ENCODE results near the gene EEF1A2. TPM values are rescaled to one million over a fixed set of nuclear protein-coding genes. Genes with fewer than 3 reads are reported as not detected.

The EEF1A2 gene
- total and polyA plus RNA-seq, 2 of the 4 experiments (the other 2 are of a cell fraction) = 1.3 to 4.6 TPM

DNA sequence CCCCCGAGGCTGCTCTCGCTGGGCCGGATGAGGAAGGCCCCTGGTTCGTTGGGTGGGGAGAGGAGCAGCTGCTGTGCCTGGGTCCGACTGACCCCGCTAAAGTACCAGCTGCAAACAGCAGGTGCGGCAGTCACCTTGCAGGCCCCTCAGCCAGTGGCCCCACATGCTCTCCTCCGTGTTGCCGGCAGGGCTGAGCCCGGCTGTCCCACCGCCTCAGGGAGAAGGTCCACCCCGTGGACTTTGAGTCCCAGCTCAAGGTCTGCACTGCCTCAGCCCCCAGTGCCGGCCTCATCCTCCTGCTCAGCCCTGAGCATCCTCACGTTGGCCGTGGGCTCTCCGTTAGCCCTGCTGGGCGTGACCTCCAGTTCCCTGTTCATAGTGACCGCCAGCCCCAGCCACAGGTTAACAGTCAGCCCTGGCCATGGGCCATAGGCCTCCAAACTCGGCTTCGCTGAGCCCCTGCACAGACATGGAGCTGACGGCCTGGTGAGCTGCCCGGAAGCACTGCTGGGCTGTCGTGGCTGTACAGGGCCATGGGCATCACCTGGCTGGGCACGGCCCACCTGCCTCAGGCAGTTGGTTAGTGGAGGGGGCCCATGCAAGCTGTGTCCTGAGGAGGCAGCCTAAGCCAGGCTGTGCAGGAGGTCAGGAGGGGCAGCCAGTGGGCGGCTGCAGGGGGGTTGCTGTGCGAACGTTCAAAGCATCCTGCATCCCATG lies 45.5 kb upstream of the EEF1A2 start:
- Histone ChIP-seq H3K79me1 (ENCODE audit: low read depth in 1 of 2, low read length in 2 of 2) (no peaks in the 10 kb centered on the region), H3K27me3 (ENCODE audit: control insufficient read depth, insufficient read depth, low read length) (peaks cover 35% of the 10 kb centered on the region), H3K18ac (ENCODE audit: low read depth, low read length) (no peak overlapping the region), H2BK120ac (ENCODE audit: low read depth, low read length) (no peak overlapping the region), H2BK15ac (ENCODE audit: low read depth, low read length) (no peak overlapping the region), H3K27ac (ENCODE audit: insufficient read depth, low read length) (no peak overlapping the region), H4K20me1 (ENCODE audit: insufficient read depth, low read length) (no peaks in the 10 kb centered on the region), H3K36me3 (ENCODE audit: control insufficient read depth, insufficient read depth, low read length) (no peaks in the 10 kb centered on the region), H2AK9ac (replicated peaks; ENCODE audit: low read depth, low read length, poor library complexity) (peak overlapping the region; percentile 78), H3K56ac (ENCODE audit: extremely low read depth, insufficient read depth, low read length) (no peak overlapping the region), H3K23ac (ENCODE audit: low read depth, low read length) (no peak overlapping the region), H2AFZ (replicated peaks; ENCODE audit: low read length, poor library complexity) (peak overlapping the region; percentile 21), H2BK20ac (ENCODE audit: low read depth, low read length) (no peak overlapping the region), H3K9me3 (ENCODE audit: control insufficient read depth, insufficient read depth, low read length) (no peaks in the 10 kb centered on the region), H4K8ac (ENCODE audit: low read depth in 2 of 2, low read length in 2 of 2) (no peak overlapping the region), H3K14ac (replicated peaks; ENCODE audit: low read depth, low read length) (no peak overlapping the region), H2BK5ac (ENCODE audit: low read depth, low read length, poor library complexity, severe bottlenecking) (no peak overlapping the region), H4K91ac (ENCODE audit: insufficient read depth, low read depth, low read length) (no peak overlapping the region), H3K4me2 (ENCODE audit: low read depth, low read length) (no peak overlapping the region), H3K4ac (ENCODE audit: low read depth, low read length) (no peak overlapping the region), H2AK5ac (ENCODE audit: low read depth, low read length) (no peak overlapping the region), H4K5ac (ENCODE audit: low read depth, low read length) (no peak overlapping the region), H3K4me3 (ENCODE audit: insufficient read depth, low read depth, low read length) (no peak overlapping the region), H3K4me1 (ENCODE audit: control insufficient read depth, insufficient read depth, low read length) (peaks cover 3% of the 10 kb centered on the region; the same call in 1 of the 2 replicates), H3K9ac (ENCODE audit: low read depth, low read length) (no peak overlapping the region), H3K9me1 (ENCODE audit: insufficient read depth, low read length) (no peaks in the 10 kb centered on the region)
- dilution Hi-C loops (cut with HindIII; ENCODE audit: low sequenced_read_pairs, unreplicated experiment) = no loop called here
- ChIA-PET POLR2A (ENCODE audit: unreplicated experiment) (no interaction called here), CTCF (no interaction called here)
- no TSS peak for BruUV-seq (replicated peaks)
- 71% methylated on average over 15 of the region's 27 CpGs; no CpG with 5 or more reads in 1 of the 2 experiments for WGBS, 2 experiments (ENCODE audit: extremely low coverage in 2 of 2, insufficient read length in 1 of 2)
- DNase-seq (no peak), ATAC-seq (ENCODE audit: low read depth) (no peak)
- intact Hi-C loops (cut with micrococcal nuclease) = no loop called here
- TF ChIP-seq BHLHE40 (IDR thresholded peaks at IDR 0.05; ENCODE audit: low read depth, low read length) = no peak
- no peak for TF ChIP-seq RFX5 (IDR thresholded peaks at IDR 0.05; ENCODE audit: low read depth, low read length)
- TF ChIP-seq, protein P1, sequence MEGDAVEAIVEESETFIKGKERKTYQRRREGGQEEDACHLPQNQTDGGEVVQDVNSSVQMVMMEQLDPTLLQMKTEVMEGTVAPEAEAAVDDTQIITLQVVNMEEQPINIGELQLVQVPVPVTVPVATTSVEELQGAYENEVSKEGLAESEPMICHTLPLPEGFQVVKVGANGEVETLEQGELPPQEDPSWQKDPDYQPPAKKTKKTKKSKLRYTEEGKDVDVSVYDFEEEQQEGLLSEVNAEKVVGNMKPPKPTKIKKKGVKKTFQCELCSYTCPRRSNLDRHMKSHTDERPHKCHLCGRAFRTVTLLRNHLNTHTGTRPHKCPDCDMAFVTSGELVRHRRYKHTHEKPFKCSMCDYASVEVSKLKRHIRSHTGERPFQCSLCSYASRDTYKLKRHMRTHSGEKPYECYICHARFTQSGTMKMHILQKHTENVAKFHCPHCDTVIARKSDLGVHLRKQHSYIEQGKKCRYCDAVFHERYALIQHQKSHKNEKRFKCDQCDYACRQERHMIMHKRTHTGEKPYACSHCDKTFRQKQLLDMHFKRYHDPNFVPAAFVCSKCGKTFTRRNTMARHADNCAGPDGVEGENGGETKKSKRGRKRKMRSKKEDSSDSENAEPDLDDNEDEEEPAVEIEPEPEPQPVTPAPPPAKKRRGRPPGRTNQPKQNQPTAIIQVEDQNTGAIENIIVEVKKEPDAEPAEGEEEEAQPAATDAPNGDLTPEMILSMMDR (conservative IDR thresholded peaks at IDR 0.05; ENCODE audit: low read depth, low read length) = no peak
- TF ChIP-seq MAZ (IDR thresholded peaks at IDR 0.05; ENCODE audit: borderline replicate concordance, low read depth, low read length) = no peak
- no peak for TF ChIP-seq NFE2L2 (IDR thresholded peaks at IDR 0.05; ENCODE audit: low read depth, low read length)
- TF ChIP-seq MAFK (IDR thresholded peaks at IDR 0.05; ENCODE audit: low read depth, low read length) = no peak
- no peak for TF ChIP-seq CEBPB (IDR thresholded peaks at IDR 0.05; ENCODE audit: low read depth, low read length)
- no peak for TF ChIP-seq MXI1 (IDR thresholded peaks at IDR 0.05; ENCODE audit: borderline replicate concordance, low read depth, low read length)
- TF ChIP-seq POLR2A (IDR thresholded peaks at IDR 0.05; ENCODE audit: low read depth, low read length) = no peak
- TF ChIP-seq SMC3 (IDR thresholded peaks at IDR 0.05; ENCODE audit: low read depth, low read length) = no peak
- TF ChIP-seq, protein P2, sequence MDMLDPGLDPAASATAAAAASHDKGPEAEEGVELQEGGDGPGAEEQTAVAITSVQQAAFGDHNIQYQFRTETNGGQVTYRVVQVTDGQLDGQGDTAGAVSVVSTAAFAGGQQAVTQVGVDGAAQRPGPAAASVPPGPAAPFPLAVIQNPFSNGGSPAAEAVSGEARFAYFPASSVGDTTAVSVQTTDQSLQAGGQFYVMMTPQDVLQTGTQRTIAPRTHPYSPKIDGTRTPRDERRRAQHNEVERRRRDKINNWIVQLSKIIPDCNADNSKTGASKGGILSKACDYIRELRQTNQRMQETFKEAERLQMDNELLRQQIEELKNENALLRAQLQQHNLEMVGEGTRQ (IDR thresholded peaks at IDR 0.05; ENCODE audit: low read depth, low read length) = no peak
- TF ChIP-seq, protein P3, sequence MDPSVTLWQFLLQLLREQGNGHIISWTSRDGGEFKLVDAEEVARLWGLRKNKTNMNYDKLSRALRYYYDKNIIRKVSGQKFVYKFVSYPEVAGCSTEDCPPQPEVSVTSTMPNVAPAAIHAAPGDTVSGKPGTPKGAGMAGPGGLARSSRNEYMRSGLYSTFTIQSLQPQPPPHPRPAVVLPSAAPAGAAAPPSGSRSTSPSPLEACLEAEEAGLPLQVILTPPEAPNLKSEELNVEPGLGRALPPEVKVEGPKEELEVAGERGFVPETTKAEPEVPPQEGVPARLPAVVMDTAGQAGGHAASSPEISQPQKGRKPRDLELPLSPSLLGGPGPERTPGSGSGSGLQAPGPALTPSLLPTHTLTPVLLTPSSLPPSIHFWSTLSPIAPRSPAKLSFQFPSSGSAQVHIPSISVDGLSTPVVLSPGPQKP (IDR thresholded peaks at IDR 0.05; ENCODE audit: borderline replicate concordance, low read depth, low read length) = no peak
- in situ Hi-C loops (cut with MboI; ENCODE audit: low sequenced_read_pairs) = no loop called here

Measured in IMR-90 (cell line).